Gastrocnemius medialis (tissue), 4 donors: ENCODE results near the gene RBFOX1.

Experiments
- POLR2A ChIP-seq, 2 donors: fragments of 450-650 bp; IDR thresholded peaks; one replicate each; pipeline ENCODE4 v1.6.1; 2017; ENCODE audit warnings: antibody characterized with exemption in 2 of 2, mild to moderate bottlenecking in 2 of 2, moderate library complexity in 2 of 2
- TF ChIP-seq, protein P1 (sequence below), 5 experiments: fragments of 450-650 bp in 3 of 5; fragments of 200-600 bp in 2 of 5; sonication (generic) in 2 of 5; IDR thresholded peaks in 4 of 5; conservative IDR thresholded peaks in 1 of 5; 1 replicate in 4 of 5; 2 replicates in 1 of 5; pipeline ENCODE4 v1.5.1; 2016 to 2019; ENCODE audit warnings: antibody characterized with exemption in 5 of 5, mild to moderate bottlenecking in 3 of 5, moderate library complexity in 3 of 5

DNA sequence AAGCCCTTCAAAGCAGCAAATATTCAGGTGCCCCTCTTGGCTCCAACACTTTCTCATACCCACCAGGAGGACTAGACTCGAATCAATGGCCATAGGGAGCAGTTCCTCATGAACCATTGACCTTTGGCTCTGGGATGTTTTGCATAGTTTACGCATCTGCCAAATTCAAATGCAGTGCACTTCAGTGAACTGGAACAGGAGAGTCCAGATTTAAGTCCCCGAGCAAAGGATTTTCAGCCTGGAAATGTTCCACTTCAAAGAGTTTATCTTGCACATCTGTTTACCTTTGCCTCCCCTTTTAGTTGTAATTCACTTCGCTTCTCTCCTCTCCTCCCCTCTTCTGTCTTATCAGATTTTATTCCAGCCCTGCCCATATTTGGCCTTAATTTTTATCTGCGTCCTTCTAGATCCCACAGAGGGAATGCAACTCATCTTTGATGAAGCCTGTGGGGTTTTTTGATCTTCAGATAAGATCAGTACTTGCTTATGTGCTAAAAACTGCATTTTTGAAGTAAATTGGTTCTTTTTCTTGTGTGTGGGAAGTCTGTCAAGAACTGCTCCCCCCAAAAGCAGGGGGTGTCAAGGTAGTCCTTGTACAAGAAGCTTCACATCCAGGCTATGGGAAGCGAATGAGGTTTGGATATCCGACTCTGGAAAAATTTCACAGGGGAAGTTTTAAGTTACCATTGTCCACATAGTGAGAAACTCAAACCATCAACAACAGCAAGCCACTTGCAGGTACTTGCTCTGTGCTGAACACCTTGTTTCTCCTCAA is 281.6 kb downstream of the RBFOX1 start:
- TF ChIP-seq, protein P1, sequence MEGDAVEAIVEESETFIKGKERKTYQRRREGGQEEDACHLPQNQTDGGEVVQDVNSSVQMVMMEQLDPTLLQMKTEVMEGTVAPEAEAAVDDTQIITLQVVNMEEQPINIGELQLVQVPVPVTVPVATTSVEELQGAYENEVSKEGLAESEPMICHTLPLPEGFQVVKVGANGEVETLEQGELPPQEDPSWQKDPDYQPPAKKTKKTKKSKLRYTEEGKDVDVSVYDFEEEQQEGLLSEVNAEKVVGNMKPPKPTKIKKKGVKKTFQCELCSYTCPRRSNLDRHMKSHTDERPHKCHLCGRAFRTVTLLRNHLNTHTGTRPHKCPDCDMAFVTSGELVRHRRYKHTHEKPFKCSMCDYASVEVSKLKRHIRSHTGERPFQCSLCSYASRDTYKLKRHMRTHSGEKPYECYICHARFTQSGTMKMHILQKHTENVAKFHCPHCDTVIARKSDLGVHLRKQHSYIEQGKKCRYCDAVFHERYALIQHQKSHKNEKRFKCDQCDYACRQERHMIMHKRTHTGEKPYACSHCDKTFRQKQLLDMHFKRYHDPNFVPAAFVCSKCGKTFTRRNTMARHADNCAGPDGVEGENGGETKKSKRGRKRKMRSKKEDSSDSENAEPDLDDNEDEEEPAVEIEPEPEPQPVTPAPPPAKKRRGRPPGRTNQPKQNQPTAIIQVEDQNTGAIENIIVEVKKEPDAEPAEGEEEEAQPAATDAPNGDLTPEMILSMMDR (IDR thresholded peaks at IDR 0.05 in 4 of 5, conservative IDR thresholded peaks at IDR 0.05 in 1 of 5): no peak
- no peak for TF ChIP-seq POLR2A (IDR thresholded peaks at IDR 0.05)
